ENCODE results near the gene CXCR5.

The CXCR5 gene

GRCh38 chr11:118928870-118929500 lies 45.3 kb downstream of the CXCR5 start:
- DNase-seq (ENCODE audit: low read depth), result no peak

GRCh38 chr11:118929501-118930093 lies 45.9 kb downstream of the CXCR5 start:
- no peak for DNase-seq (ENCODE audit: low read depth)

- DNase-seq (ENCODE audit: low read depth), result no peak
These were observed 46.5 kb downstream of the CXCR5 start for GRCh38 chr11:118930094-118930712.

GRCh38 chr11:118931571-118931970 lies 47.9 kb downstream of the CXCR5 start:
- DNase-seq (ENCODE audit: low read depth), result no peak

- no peak for DNase-seq (ENCODE audit: low read depth)
These were observed 49.8 kb downstream of the CXCR5 start for GRCh38 chr11:118933486-118933885.

GRCh38 chr11:118935376-118935775 lies 51.7 kb downstream of the CXCR5 start:
- no peak for DNase-seq (ENCODE audit: low read depth)

- no peak for DNase-seq (ENCODE audit: low read depth)
These were observed 55.1 kb downstream of the CXCR5 start for GRCh38 chr11:118938491-118939403.

GRCh38 chr11:118939404-118939915 lies 55.8 kb downstream of the CXCR5 start:
- no peak for DNase-seq (ENCODE audit: low read depth)

GRCh38 chr11:118939953-118940598 lies 56.4 kb downstream of the CXCR5 start:
- DNase-seq (ENCODE audit: low read depth), result no peak

GRCh38 chr11:118947091-118947490 lies 63.4 kb downstream of the CXCR5 start:
- no peak for DNase-seq (ENCODE audit: low read depth)
